MM.1S (cell line): Measurements from ENCODE around the gene CD99L2.

Experiments used
- CTCF ChIP-seq: fragments of 300-600 bp; sonication (generic); IDR thresholded peaks from 2 replicates; pipeline ENCODE4 v1.5.1; 2016; ENCODE audit warnings: antibody characterized with exemption, low read length, mixed read lengths
- EZH2 ChIP-seq: fragments of 300-600 bp; sonication (generic); optimal IDR thresholded peaks from 2 replicates; pipeline ENCODE3; 2017; ENCODE audit warnings: low read depth, mild to moderate bottlenecking, antibody characterized with exemption, low read length, mixed read lengths

DNA sequence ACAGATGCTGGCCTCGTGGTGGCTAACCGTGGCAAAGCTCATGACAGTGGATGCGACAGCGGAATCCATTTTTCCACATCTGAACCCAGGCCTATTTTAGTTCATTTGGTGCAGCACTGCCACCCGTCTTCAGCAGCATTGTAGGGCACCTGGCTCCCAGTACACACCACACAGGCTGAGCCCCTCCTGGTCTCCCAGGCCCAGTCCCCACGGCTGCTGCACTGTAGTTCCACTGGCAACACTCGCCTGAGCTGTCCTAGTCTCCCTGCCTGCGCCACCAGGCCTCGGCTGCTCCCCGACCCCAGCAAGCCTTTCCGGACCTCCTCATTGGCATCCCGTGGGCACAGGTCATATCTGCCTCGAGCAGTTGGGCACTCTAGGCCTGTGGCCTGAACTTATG is 129.1 kb downstream of the CD99L2 start:
- no peak for TF ChIP-seq CTCF
- TF ChIP-seq EZH2, result no peak
